ENCODE results near the gene GNA14.

- TF ChIP-seq GATA2 (IDR thresholded peaks at IDR 0.05; ENCODE audit: low read depth, low read length): no peak
- no peak for TF ChIP-seq GATA3 (IDR thresholded peaks at IDR 0.05; ENCODE audit: low read depth, low read length)
These were observed 127.0 kb downstream of the GNA14 start for GRCh38 chr9:77521091-77521490.

Data from SH-SY5Y (cell line).